PC-9 (cell line): ENCODE data around the gene NAGPA.

Experiments
- CTCF ChIP-seq: fragments of 200-600 bp; sonication (generic); conservative IDR thresholded peaks from 2 replicates; pipeline ENCODE4 v1.6.1; 2017; ENCODE audit warnings: mixed run types, antibody characterized with exemption, mild to moderate bottlenecking, moderate library complexity
- EZH2 ChIP-seq: fragments of 200-600 bp; sonication (generic); IDR thresholded peaks from 2 replicates; pipeline ENCODE4 v1.8.0; 2017; ENCODE audit warnings: antibody characterized with exemption, low read depth

DNA sequence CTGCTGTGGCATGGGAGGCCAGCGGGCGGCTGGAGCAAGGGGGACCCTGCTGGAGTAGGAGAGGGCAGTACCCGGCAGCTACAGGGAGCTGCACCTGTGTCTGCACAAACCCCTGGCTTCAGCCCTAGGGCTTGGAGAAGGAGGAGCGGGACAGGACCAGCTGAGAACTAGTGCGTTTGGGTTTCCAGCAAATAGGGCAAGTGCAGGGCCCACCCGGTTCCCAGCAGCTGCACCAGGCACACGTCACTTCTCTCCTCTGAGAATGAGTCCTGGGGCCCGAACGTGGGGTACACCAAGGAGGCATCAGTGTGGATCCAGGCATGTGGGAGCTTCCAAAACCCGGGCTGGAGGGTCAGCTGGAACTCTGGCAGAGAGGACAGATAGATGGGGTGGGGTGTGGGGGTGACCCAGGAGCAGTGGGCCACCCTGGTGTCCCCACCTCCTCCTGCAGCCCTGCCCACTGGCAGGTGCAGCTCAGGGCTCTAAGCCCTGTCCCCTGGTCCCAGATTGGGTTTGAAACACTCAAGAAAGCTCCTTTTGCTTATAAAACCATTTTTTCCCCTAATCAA is 26.4 kb upstream of the NAGPA start:
- TF ChIP-seq CTCF (no peak), EZH2 (no peak)
